DOHH2 (cell line): Measurements from ENCODE around the gene FRS2.

Source experiments
- H3F3A ChIP-seq: fragments of 200-600 bp; sonication (generic), shearing (Covaris generic); 2 replicates; pipeline ENCODE4 v1.6.0; 2016; ENCODE audit warnings: antibody characterized with exemption, mild to moderate bottlenecking; ENCODE audit not compliant: control insufficient read depth, insufficient read depth
- H3K27ac ChIP-seq: fragments of 200-600 bp; sonication (generic); 2 replicates; pipeline ENCODE4 v1.5.1; 2014; ENCODE audit warnings: low read depth, mild to moderate bottlenecking, low read length, moderate library complexity
- H3K27me3 ChIP-seq: fragments of 200-600 bp; sonication (generic); 2 replicates; pipeline ENCODE4 v1.6.1; 2014; ENCODE audit warnings: mild to moderate bottlenecking, low read length, mixed read lengths; ENCODE audit not compliant: control insufficient read depth
- H3K36me3 ChIP-seq: fragments of 200-600 bp; sonication (generic); 2 replicates; pipeline ENCODE4 v1.6.1; 2014; ENCODE audit warnings: mild to moderate bottlenecking, low read length, moderate library complexity, mixed read lengths; ENCODE audit not compliant: control insufficient read depth
- H3K4me1 ChIP-seq: fragments of 200-600 bp; sonication (generic); 2 replicates; pipeline ENCODE4 v1.6.1; 2014; ENCODE audit warnings: mild to moderate bottlenecking, low read length, mixed read lengths; ENCODE audit not compliant: control insufficient read depth
- H3K4me2 ChIP-seq: fragments of 200-600 bp; sonication (generic); 2 replicates; pipeline ENCODE4 v1.6.0; 2014; ENCODE audit warnings: mild to moderate bottlenecking, low read length, moderate library complexity
- H3K4me3 ChIP-seq: fragments of 200-600 bp; sonication (generic); 2 replicates; pipeline ENCODE4 v1.5.1; 2014; ENCODE audit warnings: mild to moderate bottlenecking, low read length, mixed read lengths
- H3K79me2 ChIP-seq: fragments of 200-600 bp; sonication (generic); 2 replicates; pipeline ENCODE4 v1.6.1; 2014; ENCODE audit warnings: mild to moderate bottlenecking, low read length, mixed read lengths; ENCODE audit not compliant: control insufficient read depth
- H3K9me2 ChIP-seq: fragments of 200-600 bp; sonication (generic); replicated peaks from 2 replicates; pipeline ENCODE4 v1.6.1; 2014; ENCODE audit warnings: mild to moderate bottlenecking, low read length, mixed read lengths; ENCODE audit not compliant: control insufficient read depth
- H3K9me3 ChIP-seq: fragments of 200-600 bp; sonication (generic); 2 replicates; pipeline ENCODE4 v1.6.1; 2014; ENCODE audit warnings: antibody characterized with exemption, low read length, mixed read lengths; ENCODE audit not compliant: control insufficient read depth, insufficient read depth
- H4K20me1 ChIP-seq: fragments of 200-600 bp; sonication (generic); 2 replicates; pipeline ENCODE4 v1.6.0; 2014; ENCODE audit warnings: low read depth, mild to moderate bottlenecking, antibody characterized with exemption, low read length, moderate library complexity; ENCODE audit not compliant: control insufficient read depth, insufficient read depth
- EZH2phosphoT487 ChIP-seq: fragments of 200-600 bp; sonication (generic); IDR thresholded peaks from 2 replicates; pipeline ENCODE4 v1.6.1; 2017; ENCODE audit warnings: borderline replicate concordance, mild to moderate bottlenecking, antibody characterized with exemption, low read length, moderate library complexity, mixed read lengths
- TF ChIP-seq, protein P1 (sequence below): fragments of 200-600 bp; sonication (generic); IDR thresholded peaks from one replicate; pipeline ENCODE4 v1.5.1; 2014; ENCODE audit warnings: antibody characterized with exemption, mild to moderate bottlenecking, low read depth, low read length; ENCODE audit not compliant: poor library complexity, severe bottlenecking

Gene FRS2

DNA sequence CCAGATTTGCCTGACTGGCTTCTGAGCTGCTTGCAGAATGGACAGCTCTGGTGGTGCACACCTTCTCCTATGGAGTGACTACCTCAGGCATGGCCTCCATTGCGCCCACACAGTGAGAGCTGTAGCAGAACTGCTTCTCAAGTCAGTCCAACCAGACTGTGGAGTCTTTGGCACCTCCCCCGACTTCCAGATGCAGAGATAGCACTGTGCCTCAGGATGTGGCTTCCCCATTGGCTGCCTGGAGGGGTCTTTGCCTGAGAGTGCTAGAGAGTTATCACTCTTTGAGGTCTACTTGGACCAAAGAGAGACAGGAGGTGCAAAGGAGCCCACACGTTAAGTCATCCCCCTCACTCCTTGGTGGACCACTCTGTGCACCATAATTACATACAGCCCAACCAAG is 44.8 kb upstream of the FRS2 start:
- Histone ChIP-seq H4K20me1 (no peaks in the 10 kb centered on the region), H3K79me2 (no peaks in the 10 kb centered on the region), H3K36me3 (no peaks in the 10 kb centered on the region), H3K4me3 (no peak overlapping the region), H3K27ac (no peak overlapping the region), H3K4me2 (no peak overlapping the region), H3K9me3 (no peaks in the 10 kb centered on the region), H3F3A (no peaks in the 10 kb centered on the region), H3K9me2 (no peaks in the 10 kb centered on the region), H3K27me3 (no peaks in the 10 kb centered on the region), H3K4me1 (no peaks in the 10 kb centered on the region)
- no peak for TF ChIP-seq EZH2phosphoT487
- TF ChIP-seq, protein P1, sequence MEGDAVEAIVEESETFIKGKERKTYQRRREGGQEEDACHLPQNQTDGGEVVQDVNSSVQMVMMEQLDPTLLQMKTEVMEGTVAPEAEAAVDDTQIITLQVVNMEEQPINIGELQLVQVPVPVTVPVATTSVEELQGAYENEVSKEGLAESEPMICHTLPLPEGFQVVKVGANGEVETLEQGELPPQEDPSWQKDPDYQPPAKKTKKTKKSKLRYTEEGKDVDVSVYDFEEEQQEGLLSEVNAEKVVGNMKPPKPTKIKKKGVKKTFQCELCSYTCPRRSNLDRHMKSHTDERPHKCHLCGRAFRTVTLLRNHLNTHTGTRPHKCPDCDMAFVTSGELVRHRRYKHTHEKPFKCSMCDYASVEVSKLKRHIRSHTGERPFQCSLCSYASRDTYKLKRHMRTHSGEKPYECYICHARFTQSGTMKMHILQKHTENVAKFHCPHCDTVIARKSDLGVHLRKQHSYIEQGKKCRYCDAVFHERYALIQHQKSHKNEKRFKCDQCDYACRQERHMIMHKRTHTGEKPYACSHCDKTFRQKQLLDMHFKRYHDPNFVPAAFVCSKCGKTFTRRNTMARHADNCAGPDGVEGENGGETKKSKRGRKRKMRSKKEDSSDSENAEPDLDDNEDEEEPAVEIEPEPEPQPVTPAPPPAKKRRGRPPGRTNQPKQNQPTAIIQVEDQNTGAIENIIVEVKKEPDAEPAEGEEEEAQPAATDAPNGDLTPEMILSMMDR = no peak

DNA sequence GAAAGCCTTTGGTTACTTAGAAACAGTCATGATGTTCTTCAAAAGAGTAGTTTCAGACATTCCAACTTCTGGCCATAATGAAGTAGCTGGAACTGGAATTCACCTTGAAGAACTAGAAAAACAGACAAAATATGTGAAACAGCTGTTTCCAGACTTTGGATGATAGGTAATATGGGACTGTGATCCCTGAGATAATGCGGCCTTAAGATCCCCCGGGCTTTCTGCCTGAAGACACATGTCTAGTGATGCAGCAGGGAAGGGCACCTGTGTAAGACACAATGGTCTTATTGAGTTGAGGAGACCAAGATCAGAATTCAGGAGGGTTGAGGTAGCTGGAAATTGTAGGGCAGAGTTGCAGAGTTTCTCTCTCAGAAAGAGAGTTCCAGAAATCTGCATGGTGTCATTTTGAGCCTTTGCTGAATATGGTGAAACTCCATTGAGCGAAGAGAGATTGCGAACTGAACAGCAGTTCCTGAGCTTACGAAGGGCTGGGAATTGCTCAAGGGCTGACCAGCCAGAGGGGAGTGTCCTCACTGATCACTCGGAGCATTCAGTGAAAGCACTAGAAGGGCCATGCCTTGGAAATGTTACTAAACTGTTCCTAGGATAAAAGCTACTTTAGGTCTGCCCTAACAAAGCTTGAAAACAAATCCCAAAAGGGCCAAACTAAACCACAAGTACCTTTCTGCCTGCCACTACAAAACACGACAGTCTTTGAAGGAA is 41.7 kb upstream of the FRS2 start:
- Histone ChIP-seq H3K79me2 (no peaks in the 10 kb centered on the region), H3K4me1 (no peaks in the 10 kb centered on the region), H4K20me1 (no peaks in the 10 kb centered on the region), H3K36me3 (no peaks in the 10 kb centered on the region), H3K4me2 (no peak overlapping the region), H3K9me2 (no peaks in the 10 kb centered on the region), H3K27me3 (no peaks in the 10 kb centered on the region), H3K4me3 (no peak overlapping the region), H3K27ac (no peak overlapping the region), H3K9me3 (no peaks in the 10 kb centered on the region), H3F3A (no peaks in the 10 kb centered on the region)
- TF ChIP-seq EZH2phosphoT487 = no peak
- TF ChIP-seq, protein P1 = no peak

DNA sequence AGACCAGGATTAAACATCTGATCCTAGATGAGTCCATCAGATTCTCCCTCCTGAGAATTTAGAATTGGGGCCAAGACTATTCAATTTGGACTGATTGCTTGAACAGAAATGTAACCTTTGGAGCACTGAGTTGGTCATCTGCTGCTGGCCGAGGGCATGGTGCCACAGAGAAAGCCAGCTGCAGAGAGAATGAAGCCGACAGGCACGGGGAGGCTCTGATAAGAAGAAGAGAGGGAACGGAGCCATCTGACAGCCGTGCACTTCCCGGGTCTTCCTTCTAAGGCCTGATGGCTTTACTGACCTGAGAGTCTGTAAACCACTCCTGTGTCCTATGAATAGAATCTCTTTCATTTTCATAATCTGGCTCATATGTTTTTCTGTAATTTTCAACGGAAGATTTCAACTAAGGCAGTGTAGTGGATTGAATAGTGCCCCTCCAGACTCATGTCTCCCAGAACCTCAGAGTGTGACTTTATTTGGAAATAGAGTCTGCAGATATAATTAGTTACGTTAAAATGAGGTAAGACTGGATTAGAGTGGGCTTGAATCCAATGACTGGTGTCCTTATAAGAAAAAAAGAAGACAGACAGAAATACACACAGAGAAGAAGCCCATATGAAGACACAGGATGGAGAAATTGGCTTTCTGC is 39.1 kb upstream of the FRS2 start:
- Histone ChIP-seq H3K27ac (no peak overlapping the region), H3K36me3 (no peaks in the 10 kb centered on the region), H3K9me2 (no peaks in the 10 kb centered on the region), H3K4me3 (no peak overlapping the region), H3F3A (no peaks in the 10 kb centered on the region), H3K9me3 (no peaks in the 10 kb centered on the region), H3K79me2 (no peaks in the 10 kb centered on the region), H3K27me3 (no peaks in the 10 kb centered on the region), H4K20me1 (no peaks in the 10 kb centered on the region), H3K4me1 (no peaks in the 10 kb centered on the region), H3K4me2 (no peak overlapping the region)
- TF ChIP-seq, protein P1 = no peak
- TF ChIP-seq EZH2phosphoT487 = no peak
